ENCODE results near the gene SPPL2C. TPM values are rescaled to one million over a fixed set of nuclear protein-coding genes. Genes with fewer than 3 reads are reported as not detected.

SPPL2C gene
- polyA plus RNA-seq, 1 donor from 2014 or later = not detected

GRCh38 chr17:45818041-45818440 lies 26.6 kb upstream of the SPPL2C start:
- H2AFZ ChIP-seq (ENCODE audit: low read depth, low read length) = no peak overlapping the region
- H3K4me3 ChIP-seq (ENCODE audit: low read length) = no peak overlapping the region
- H3K27ac ChIP-seq (ENCODE audit: low read length) = no peak overlapping the region
- H3K27me3 ChIP-seq (ENCODE audit: insufficient read depth, low read depth, low read length) = no peaks in the 10 kb centered on the region
- TF ChIP-seq RAD21 (conservative IDR thresholded peaks at IDR 0.05) (no peak), MXI1 (conservative IDR thresholded peaks at IDR 0.05; ENCODE audit: poor library complexity, severe bottlenecking) (no peak), POLR2AphosphoS5 (IDR thresholded peaks at IDR 0.05) (no peak), EP300 (conservative IDR thresholded peaks at IDR 0.05; ENCODE audit: poor library complexity, severe bottlenecking) (no peak), CTCF (IDR thresholded peaks at IDR 0.05; ENCODE audit: poor library complexity, severe bottlenecking) (no peak), REST (IDR thresholded peaks at IDR 0.05; ENCODE audit: borderline replicate concordance) (no peak), TAF1 (IDR thresholded peaks at IDR 0.05; ENCODE audit: low read depth) (no peak), SMC3 (conservative IDR thresholded peaks at IDR 0.05; ENCODE audit: poor library complexity) (no peak), EZH2 (IDR thresholded peaks at IDR 0.05; ENCODE audit: borderline replicate concordance, insufficient read depth, low read length, poor library complexity, severe bottlenecking) (no peak)
- no peaks in the 10 kb centered on the region for H3K36me3 ChIP-seq (ENCODE audit: insufficient read depth, low read length)
- H4K20me1 ChIP-seq (ENCODE audit: insufficient read depth) = no peaks in the 10 kb centered on the region
- no peak overlapping the region for H3K4me2 ChIP-seq (ENCODE audit: low read length)
- no peaks in the 10 kb centered on the region for H3K9me2 ChIP-seq (ENCODE audit: insufficient read depth, low read length)
- no peak overlapping the region for H3K9ac ChIP-seq (ENCODE audit: low read length)
- H3K9me3 ChIP-seq (ENCODE audit: low read length) = no peaks in the 10 kb centered on the region
- H3F3A ChIP-seq (ENCODE audit: insufficient read depth, low read length, poor library complexity, severe bottlenecking) = no peaks in the 10 kb centered on the region
- no peaks in the 10 kb centered on the region for H3K79me2 ChIP-seq (replicated peaks; ENCODE audit: insufficient read depth, low read length)

GRCh38 chr17:45818699-45819098 lies 26.0 kb upstream of the SPPL2C start:
- H4K20me1 ChIP-seq (ENCODE audit: insufficient read depth) = no peaks in the 10 kb centered on the region
- no peaks in the 10 kb centered on the region for H3K9me2 ChIP-seq (ENCODE audit: insufficient read depth, low read length)
- H3K9ac ChIP-seq (ENCODE audit: low read length) = no peak overlapping the region
- H3K36me3 ChIP-seq (ENCODE audit: insufficient read depth, low read length) = no peaks in the 10 kb centered on the region
- no peak for TF ChIP-seq EP300 (conservative IDR thresholded peaks at IDR 0.05; ENCODE audit: poor library complexity, severe bottlenecking)
- TF ChIP-seq SMC3 (conservative IDR thresholded peaks at IDR 0.05; ENCODE audit: poor library complexity) = no peak
- no peak for TF ChIP-seq RAD21 (conservative IDR thresholded peaks at IDR 0.05)
- TF ChIP-seq TAF1 (IDR thresholded peaks at IDR 0.05; ENCODE audit: low read depth) = no peak
- no peak for TF ChIP-seq REST (IDR thresholded peaks at IDR 0.05; ENCODE audit: borderline replicate concordance)
- TF ChIP-seq POLR2AphosphoS5 (IDR thresholded peaks at IDR 0.05) = no peak
- no peak for TF ChIP-seq EZH2 (IDR thresholded peaks at IDR 0.05; ENCODE audit: borderline replicate concordance, insufficient read depth, low read length, poor library complexity, severe bottlenecking)
- no peak for TF ChIP-seq CTCF (IDR thresholded peaks at IDR 0.05; ENCODE audit: poor library complexity, severe bottlenecking)
- no peak for TF ChIP-seq MXI1 (conservative IDR thresholded peaks at IDR 0.05; ENCODE audit: poor library complexity, severe bottlenecking)
- H3K9me3 ChIP-seq (ENCODE audit: low read length) = no peaks in the 10 kb centered on the region
- no peaks in the 10 kb centered on the region for H3K79me2 ChIP-seq (replicated peaks; ENCODE audit: insufficient read depth, low read length)
- no peaks in the 10 kb centered on the region for H3K27me3 ChIP-seq (ENCODE audit: insufficient read depth, low read depth, low read length)
- H3F3A ChIP-seq (ENCODE audit: insufficient read depth, low read length, poor library complexity, severe bottlenecking) = no peaks in the 10 kb centered on the region
- no peak overlapping the region for H3K4me2 ChIP-seq (ENCODE audit: low read length)
- no peak overlapping the region for H3K4me3 ChIP-seq (ENCODE audit: low read length)
- H3K27ac ChIP-seq (ENCODE audit: low read length) = no peak overlapping the region
- H2AFZ ChIP-seq (ENCODE audit: low read depth, low read length) = no peak overlapping the region
